HepG2 (cell line): Measurements from ENCODE around the gene SURF2. TPM values are rescaled to one million over a fixed set of nuclear protein-coding genes. Genes with fewer than 3 reads are reported as not detected.

Experiments used
- BRF2 ChIP-seq: sonication (generic); formaldehyde crosslinking; IDR thresholded peaks from 2 replicates; pipeline ENCODE4 v1.8.1; 2022; ENCODE audit warnings: mild to moderate bottlenecking, missing genetic modification reagents
- FOXC1 ChIP-seq: sonication (generic); formaldehyde crosslinking; IDR thresholded peaks from 2 replicates; pipeline ENCODE4 v1.8.0; 2022; ENCODE audit warnings: mild to moderate bottlenecking, missing genetic modification reagents, borderline replicate concordance
- MIXL1 ChIP-seq: IDR thresholded peaks from 2 replicates; pipeline ENCODE4 v1.6.1; 2016
- MLLT10 ChIP-seq: sonication (generic); formaldehyde crosslinking; IDR thresholded peaks from 2 replicates; pipeline ENCODE4 v1.4.0; 2020; ENCODE audit warnings: missing genetic modification reagents
- MLX ChIP-seq: IDR thresholded peaks from 2 replicates; pipeline ENCODE4 v1.6.1; 2016
- MLXIP ChIP-seq: sonication (generic); formaldehyde crosslinking; IDR thresholded peaks from 2 replicates; pipeline ENCODE4 v1.9.0; 2021; ENCODE audit warnings: missing genetic modification reagents, borderline replicate concordance
- PPARG ChIP-seq: conservative IDR thresholded peaks from 2 replicates; pipeline ENCODE4 v1.6.1; 2016; ENCODE audit warnings: missing biosample characterization, missing genetic modification reagents
- RAD21 ChIP-seq: fragments of 450-650 bp; formaldehyde crosslinking; IDR thresholded peaks from 2 replicates; pipeline ENCODE4 v1.5.0; 2020; ENCODE audit warnings: mild to moderate bottlenecking
- RERE ChIP-seq: IDR thresholded peaks from 2 replicates; pipeline ENCODE4 v1.6.1; 2016; ENCODE audit warnings: low read depth, missing genetic modification reagents, missing compliant biosample characterization
- TBX2 ChIP-seq: sonication (generic); formaldehyde crosslinking; IDR thresholded peaks from 2 replicates; pipeline ENCODE4 v1.5.0; 2020; ENCODE audit warnings: missing genetic modification reagents, mild to moderate bottlenecking, borderline replicate concordance
- THYN1 ChIP-seq: sonication (generic); formaldehyde crosslinking; IDR thresholded peaks from 2 replicates; pipeline ENCODE4 v1.8.1; 2023; ENCODE audit warnings: low read depth, mild to moderate bottlenecking, moderate library complexity, missing genetic modification reagents, borderline replicate concordance
- ZBTB14 ChIP-seq: sonication (generic); formaldehyde crosslinking; IDR thresholded peaks from 2 replicates; pipeline ENCODE4 v1.4.0; 2020; ENCODE audit warnings: missing genetic modification reagents
- ZBTB3 ChIP-seq: sonication (generic); formaldehyde crosslinking; IDR thresholded peaks from 2 replicates; pipeline ENCODE4 v1.4.0; 2020; ENCODE audit warnings: low read depth, mild to moderate bottlenecking, moderate library complexity, missing genetic modification reagents, borderline replicate concordance
- ZC3H13 ChIP-seq: sonication (generic); formaldehyde crosslinking; IDR thresholded peaks from 2 replicates; pipeline ENCODE4 v1.8.1; 2023; ENCODE audit warnings: mild to moderate bottlenecking, missing genetic modification reagents, moderate library complexity
- ZNF225 ChIP-seq: sonication (generic); formaldehyde crosslinking; IDR thresholded peaks from 2 replicates; pipeline ENCODE4 v1.4.0; 2020; ENCODE audit warnings: mild to moderate bottlenecking, missing genetic modification reagents
- ZNF747 ChIP-seq: sonication (generic); formaldehyde crosslinking; IDR thresholded peaks from 2 replicates; pipeline ENCODE4 v1.8.1; 2023; ENCODE audit warnings: missing genetic modification reagents, mild to moderate bottlenecking, borderline replicate concordance
- ZSCAN25 ChIP-seq: sonication (generic); formaldehyde crosslinking; IDR thresholded peaks from 2 replicates; pipeline ENCODE4 v1.8.0; 2022; ENCODE audit warnings: mild to moderate bottlenecking, missing genetic modification reagents
- polyA plus RNA-seq, 8 experiments: library from polyadenylated mRNA; depleted of rRNA in 3 of 8; stranded (reverse) in 7 of 8; unstranded in 1 of 8; fragments of >200 nt; fragmentation: Illumina TruSeq in 4 of 8; extraction: Trizol in 4 of 8; gene quantifications; 2 replicates each; pipeline versions ENCODE4 v1.2.1 to v1.2.3, GENCODE V29; 2011 to 2016; ENCODE audit warnings: low read depth in 4 of 8, missing spikeins in 1 of 8, mixed read lengths in 1 of 8; ENCODE audit not compliant: insufficient read depth in 1 of 8
- total RNA-seq, 5 experiments: library from RNA; depleted of rRNA; stranded (reverse); fragments of >200 nt; fragmentation: Illumina TruSeq; extraction: Trizol; gene quantifications; 2 replicates each; pipeline ENCODE4 v1.2.3, GENCODE V29; 2016; ENCODE audit warnings: low read depth in 1 of 5

Gene SURF2
- total and polyA plus RNA-seq, 2 of the 13 experiments (the other 11 are each of a cell fraction or from before 2014, with no cell fraction given) = 6.3 to 13.6 TPM

GRCh38 chr9:133335924-133336811, 20.2 kb upstream of the SURF2 start, which contains the start of gene SURF6 (continued):
- TF ChIP-seq RAD21 (CRISPR knock-in tag) = peak; percentile 55; the same call in 1 of the 2 replicates
- no peak for TF ChIP-seq MLXIP (CRISPR knock-in tag)
- no peak for TF ChIP-seq MLLT10 (CRISPR knock-in tag)
- peak; percentile 93 for TF ChIP-seq ZNF225 (CRISPR knock-in tag)
- TF ChIP-seq FOXC1 (CRISPR knock-in tag) = 0 out of 2 replicates have a peak, but pooled peaks have one; percentile 88
- TF ChIP-seq MLX (CRISPR knock-in tag) = peak; percentile 73
- TF ChIP-seq THYN1 (CRISPR knock-in tag) = no peak
- TF ChIP-seq PPARG (CRISPR knock-in tag) = peak; percentile 59; the same call in 1 of the 2 replicates
- TF ChIP-seq ZBTB3 = no peak; the same call in 1 of the 2 replicates
- peak; percentile 66 for TF ChIP-seq ZSCAN25 (CRISPR knock-in tag)
- peak; percentile 85 for TF ChIP-seq MIXL1
- TF ChIP-seq RERE = 0 out of 2 replicates have a peak, but pooled peaks have one; percentile 29
- TF ChIP-seq ZNF747 (CRISPR knock-in tag) = peak; percentile 97
- TF ChIP-seq BRF2 (CRISPR knock-in tag) = peak; percentile 89
- peak; percentile 95 for TF ChIP-seq ZC3H13
- peak; percentile 76 for TF ChIP-seq ZBTB14 (CRISPR knock-in tag)
- peak; percentile 99 for TF ChIP-seq TBX2 (CRISPR knock-in tag)
